ENCODE measurements around the gene VAV2.

VAV2 gene

GRCh38 chr9:133895335-133895734, 96.8 kb downstream of the VAV2 start:
- H3K27ac ChIP-seq: no peak overlapping the region
- TF ChIP-seq, protein P1, sequence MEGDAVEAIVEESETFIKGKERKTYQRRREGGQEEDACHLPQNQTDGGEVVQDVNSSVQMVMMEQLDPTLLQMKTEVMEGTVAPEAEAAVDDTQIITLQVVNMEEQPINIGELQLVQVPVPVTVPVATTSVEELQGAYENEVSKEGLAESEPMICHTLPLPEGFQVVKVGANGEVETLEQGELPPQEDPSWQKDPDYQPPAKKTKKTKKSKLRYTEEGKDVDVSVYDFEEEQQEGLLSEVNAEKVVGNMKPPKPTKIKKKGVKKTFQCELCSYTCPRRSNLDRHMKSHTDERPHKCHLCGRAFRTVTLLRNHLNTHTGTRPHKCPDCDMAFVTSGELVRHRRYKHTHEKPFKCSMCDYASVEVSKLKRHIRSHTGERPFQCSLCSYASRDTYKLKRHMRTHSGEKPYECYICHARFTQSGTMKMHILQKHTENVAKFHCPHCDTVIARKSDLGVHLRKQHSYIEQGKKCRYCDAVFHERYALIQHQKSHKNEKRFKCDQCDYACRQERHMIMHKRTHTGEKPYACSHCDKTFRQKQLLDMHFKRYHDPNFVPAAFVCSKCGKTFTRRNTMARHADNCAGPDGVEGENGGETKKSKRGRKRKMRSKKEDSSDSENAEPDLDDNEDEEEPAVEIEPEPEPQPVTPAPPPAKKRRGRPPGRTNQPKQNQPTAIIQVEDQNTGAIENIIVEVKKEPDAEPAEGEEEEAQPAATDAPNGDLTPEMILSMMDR (conservative IDR thresholded peaks at IDR 0.05): no peak
- TF ChIP-seq ZFX (IDR thresholded peaks at IDR 0.05): no peak

- no peak overlapping the region for H3K27ac ChIP-seq
- no peak for TF ChIP-seq ZFX (IDR thresholded peaks at IDR 0.05)
- TF ChIP-seq, protein P1 (conservative IDR thresholded peaks at IDR 0.05): no peak
These were observed 97.5 kb downstream of the VAV2 start for GRCh38 chr9:133894377-133895321.

DNA sequence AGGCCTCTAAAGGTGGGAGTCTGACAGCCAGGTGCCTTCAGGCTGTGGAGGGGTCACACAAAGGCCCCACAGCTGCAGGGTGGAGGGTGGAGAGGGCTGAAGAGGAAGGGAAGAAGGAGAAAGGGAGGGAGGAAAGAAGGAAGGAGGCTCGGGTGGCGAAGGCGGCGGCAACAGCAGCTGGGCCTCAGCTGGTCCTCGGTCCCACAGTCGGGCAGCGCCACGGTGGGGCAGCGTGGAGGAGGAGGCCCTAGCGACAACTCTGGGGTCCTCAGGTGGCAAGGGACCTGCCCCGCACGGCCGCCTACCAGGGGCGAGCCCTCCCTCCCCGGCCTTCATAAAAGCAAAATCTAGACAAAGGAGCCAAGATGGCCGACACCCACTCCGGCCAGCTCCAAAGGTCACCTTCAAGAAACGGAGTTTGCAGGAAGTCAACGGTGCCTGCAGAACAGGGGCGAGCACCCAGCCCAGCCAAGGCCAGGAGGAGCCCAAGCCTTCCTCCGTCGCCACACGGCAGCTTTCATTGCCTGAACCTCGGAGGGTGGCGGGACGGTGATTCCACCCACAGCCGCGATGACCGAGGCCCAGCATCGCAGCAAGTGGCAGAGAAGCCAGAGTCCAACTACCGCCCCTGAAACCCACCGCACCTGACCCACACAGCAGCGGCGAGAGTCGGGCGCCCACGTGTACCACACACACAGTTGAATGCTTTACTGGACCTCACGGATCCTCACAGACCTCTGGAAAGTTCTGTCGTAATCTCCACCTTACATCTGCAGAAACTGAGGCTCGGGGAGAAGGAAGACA, 98.7 kb downstream of the VAV2 start:
- TF ChIP-seq, protein P1 (conservative IDR thresholded peaks at IDR 0.05): no peak
- no peak for TF ChIP-seq ZFX (IDR thresholded peaks at IDR 0.05)
- H3K27ac ChIP-seq: peak overlapping the region; percentile 44

DNA sequence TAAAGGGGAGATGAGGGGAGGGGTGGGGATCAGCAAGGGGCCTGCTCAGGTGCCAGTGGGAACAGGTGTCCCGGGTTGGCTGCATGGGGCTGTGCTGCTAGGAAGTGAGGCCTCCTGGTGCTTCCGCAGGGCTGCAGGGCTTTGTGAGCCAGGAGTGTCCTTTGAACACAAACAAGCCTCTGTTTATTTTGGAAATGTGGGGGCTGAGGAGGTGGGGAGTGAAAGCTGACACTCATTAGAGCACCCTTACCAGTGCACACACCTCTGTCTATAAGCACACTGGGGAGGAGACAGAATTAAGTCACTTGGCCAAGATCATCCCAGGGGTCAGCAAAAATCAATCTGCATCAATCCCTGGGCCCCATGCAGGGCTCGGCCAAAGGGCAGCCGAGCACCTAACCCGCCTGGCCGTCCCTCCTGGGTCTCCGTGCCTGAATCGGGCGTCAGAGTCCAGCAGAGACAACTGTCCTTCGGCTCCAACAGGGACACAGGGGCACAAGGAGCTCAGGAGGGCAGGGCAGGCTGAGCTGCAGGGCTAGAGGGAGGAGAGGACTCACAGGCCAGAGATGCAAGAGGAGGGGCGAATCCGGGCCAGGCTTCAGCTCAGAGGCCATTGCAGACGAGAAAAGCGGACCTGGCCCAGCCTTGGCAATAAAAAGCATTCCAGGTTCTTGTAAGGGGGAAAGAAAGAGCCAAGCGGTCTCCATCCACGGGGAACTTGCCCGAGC, 99.8 kb downstream of the VAV2 start:
- no peak for TF ChIP-seq ZFX (IDR thresholded peaks at IDR 0.05)
- TF ChIP-seq, protein P1 (conservative IDR thresholded peaks at IDR 0.05): no peak
- peak overlapping the region; percentile 44 for H3K27ac ChIP-seq

DNA sequence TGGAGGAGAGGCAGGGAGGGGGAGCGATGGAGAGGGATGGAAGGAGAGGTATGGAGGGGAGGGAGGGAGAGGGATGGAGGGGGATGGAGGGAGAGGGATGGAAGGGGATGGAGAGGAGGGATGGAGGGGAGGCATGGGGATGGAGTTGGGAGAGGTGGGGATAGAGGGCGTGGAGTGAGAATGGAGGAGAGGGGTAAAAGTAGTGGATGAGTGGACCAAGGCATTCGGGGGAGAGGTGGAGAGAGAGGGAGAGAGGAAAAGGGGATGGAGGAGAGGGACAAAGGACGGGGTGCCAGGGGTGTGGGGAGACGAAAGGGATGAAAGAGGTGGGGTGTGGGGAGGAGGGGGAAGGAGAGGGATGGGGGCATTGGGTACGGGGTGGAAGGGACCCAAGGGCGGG, 100.4 kb downstream of the VAV2 start:
- H3K27ac ChIP-seq: no peak overlapping the region; the same call in 1 of the 2 replicates
- TF ChIP-seq, protein P1 (conservative IDR thresholded peaks at IDR 0.05): no peak
- TF ChIP-seq ZFX (IDR thresholded peaks at IDR 0.05): no peak

DNA sequence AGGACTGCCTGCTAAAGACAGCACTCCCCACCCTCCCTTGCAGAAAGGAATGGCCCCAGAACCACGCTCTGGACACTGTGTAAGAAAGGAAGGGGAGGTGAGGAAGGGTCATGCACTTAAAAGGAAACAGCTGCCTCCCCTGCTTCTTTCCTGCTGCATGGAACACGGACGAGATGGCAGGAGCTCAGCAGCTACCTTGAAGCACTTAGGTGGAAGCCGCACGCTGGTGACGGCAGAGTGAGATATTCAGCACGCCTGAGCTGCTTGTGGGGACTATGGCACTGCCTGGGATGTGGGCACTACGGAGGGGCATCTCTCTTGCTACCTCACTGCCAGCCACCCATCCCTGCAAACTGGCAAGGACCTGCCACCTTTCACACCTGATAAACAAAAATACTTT, 101.5 kb downstream of the VAV2 start:
- TF ChIP-seq ZFX (IDR thresholded peaks at IDR 0.05): no peak
- H3K27ac ChIP-seq: no peak overlapping the region

- H3K27ac ChIP-seq: no peak overlapping the region
- TF ChIP-seq ZFX (IDR thresholded peaks at IDR 0.05): no peak
- TF ChIP-seq, protein P1 (conservative IDR thresholded peaks at IDR 0.05): no peak
These were observed 102.4 kb downstream of the VAV2 start for GRCh38 chr9:133889584-133890301.

Data from C4-2B (cell line).